AG09319 (cell line): ENCODE results near the gene IFITM2.
A peak's percentile ranks its signal among the peaks of the same experiment; 100 is the strongest.
"Not testable (repeated sequence)": the region's sequence is repeated elsewhere in the genome, so short reads cannot be mapped to it uniquely, and the experiment has no call there.

ENCODE experiments used
- DNase-seq: peaks from one replicate; pipeline ENCODE4 v3.0.0-alpha.2; 2010; ENCODE audit warnings: low read depth; ENCODE audit errors: extremely low read depth
- TF ChIP-seq, protein P1 (sequence below): IDR thresholded peaks from 2 replicates; pipeline ENCODE4 v1.5.1; 2011; ENCODE audit warnings: low read depth, mild to moderate bottlenecking, inconsistent platforms, low read length, moderate library complexity

Gene IFITM2

GRCh38 chr11:304915-305843 is 2.4 kb upstream of the IFITM2 start:
- DNase-seq, result peak; percentile 67
- TF ChIP-seq, protein P1, sequence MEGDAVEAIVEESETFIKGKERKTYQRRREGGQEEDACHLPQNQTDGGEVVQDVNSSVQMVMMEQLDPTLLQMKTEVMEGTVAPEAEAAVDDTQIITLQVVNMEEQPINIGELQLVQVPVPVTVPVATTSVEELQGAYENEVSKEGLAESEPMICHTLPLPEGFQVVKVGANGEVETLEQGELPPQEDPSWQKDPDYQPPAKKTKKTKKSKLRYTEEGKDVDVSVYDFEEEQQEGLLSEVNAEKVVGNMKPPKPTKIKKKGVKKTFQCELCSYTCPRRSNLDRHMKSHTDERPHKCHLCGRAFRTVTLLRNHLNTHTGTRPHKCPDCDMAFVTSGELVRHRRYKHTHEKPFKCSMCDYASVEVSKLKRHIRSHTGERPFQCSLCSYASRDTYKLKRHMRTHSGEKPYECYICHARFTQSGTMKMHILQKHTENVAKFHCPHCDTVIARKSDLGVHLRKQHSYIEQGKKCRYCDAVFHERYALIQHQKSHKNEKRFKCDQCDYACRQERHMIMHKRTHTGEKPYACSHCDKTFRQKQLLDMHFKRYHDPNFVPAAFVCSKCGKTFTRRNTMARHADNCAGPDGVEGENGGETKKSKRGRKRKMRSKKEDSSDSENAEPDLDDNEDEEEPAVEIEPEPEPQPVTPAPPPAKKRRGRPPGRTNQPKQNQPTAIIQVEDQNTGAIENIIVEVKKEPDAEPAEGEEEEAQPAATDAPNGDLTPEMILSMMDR, result peak; percentile 76

DNA sequence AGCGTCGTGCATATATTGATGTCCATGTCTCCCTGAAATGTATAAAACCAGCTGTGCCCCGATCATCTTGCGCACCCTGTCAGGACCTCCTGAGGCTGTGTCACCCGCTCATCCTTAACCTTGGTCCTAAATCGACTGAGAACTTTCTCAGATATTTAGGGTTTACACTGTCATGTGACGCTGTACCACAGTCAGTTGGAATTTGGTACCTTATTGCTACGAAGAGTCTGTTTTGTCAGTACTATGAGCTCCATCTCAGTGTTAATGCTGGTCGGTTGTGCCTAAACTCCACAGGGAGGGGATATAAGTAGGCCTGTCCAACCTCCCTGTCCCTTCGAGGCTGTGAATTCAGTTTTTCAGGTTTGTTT is 1.8 kb upstream of the IFITM2 start:
- TF ChIP-seq, protein P1, result no peak
- DNase-seq, result no peak

DNA sequence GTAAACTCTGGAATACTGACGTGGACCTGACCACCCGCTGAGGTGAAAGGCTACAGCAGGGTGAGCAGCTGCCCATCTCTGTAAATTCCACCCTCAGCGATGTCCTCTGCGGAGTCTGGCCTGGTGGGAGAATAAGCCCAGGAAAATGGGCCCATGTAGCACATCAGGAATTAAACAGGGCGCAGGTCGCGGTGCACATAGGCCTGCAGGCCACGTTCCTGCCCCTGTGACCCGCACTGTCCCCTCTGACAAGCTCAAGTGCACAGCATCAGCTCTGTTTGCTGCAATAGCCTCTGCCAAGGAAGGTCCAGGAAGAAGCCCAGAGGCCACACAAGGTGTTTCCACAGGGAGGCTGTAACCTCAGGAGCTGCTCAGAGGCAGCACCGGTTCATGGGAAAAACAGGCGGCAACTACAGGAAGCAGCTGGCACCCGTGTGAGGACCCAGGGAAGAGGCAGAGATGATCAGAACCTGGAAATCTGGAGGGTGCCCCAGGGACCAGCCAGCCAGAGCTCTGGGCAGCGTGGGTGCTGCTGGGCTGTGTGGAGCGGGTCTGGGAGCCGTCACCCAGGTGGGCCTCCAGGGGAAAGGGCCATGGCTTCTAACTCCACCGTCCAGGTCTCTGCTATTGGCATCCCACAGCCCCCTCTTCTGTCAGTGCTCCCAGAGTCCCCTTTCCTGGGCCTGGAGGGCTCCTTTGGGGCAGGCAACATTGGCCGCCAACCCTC is 808 bp upstream of the IFITM2 start:
- DNase-seq, result no peak
- TF ChIP-seq, protein P1, result no peak

DNA sequence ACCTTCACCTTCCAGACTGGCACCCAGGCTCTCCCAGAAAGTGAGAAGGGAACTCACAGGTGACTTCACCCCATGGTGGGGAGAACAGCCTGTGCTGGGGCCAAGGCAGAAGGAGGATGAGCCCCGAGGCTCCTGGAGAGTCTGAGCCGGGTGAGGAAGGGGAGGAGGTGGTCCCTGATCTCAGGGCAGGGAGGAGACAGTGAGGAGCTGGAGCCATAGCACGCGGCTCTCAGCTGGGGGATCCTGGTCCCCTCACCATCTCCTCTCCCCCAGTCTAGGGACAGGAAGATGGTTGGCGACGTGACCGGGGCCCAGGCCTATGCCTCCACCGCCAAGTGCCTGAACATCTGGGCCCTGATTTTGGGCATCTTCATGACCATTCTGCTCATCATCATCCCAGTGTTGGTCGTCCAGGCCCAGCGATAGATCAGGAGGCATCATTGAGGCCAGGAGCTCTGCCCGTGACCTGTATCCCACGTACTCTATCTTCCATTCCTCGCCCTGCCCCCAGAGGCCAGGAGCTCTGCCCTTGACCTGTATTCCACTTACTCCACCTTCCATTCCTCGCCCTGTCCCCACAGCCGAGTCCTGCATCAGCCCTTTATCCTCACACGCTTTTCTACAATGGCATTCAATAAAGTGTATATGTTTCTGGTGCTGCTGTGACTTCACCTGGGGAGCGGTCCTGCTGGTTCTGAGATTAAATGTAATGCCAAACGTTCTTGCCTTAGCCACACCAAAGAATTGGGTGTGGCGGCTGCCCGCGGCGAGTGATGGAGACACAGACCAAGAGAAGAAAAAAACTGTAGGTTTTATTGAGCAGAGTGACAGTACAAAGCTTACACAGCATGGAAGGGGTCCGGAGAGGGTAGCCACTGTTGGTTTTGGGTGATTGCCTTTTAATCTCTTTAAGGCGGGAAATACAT is 1.4 kb downstream of the IFITM2 start:
- DNase-seq, result not testable (repeated sequence)

- not testable (repeated sequence) for DNase-seq
Observed at GRCh38 chr11:309979-310572, 2.5 kb downstream of the IFITM2 start.

DNA sequence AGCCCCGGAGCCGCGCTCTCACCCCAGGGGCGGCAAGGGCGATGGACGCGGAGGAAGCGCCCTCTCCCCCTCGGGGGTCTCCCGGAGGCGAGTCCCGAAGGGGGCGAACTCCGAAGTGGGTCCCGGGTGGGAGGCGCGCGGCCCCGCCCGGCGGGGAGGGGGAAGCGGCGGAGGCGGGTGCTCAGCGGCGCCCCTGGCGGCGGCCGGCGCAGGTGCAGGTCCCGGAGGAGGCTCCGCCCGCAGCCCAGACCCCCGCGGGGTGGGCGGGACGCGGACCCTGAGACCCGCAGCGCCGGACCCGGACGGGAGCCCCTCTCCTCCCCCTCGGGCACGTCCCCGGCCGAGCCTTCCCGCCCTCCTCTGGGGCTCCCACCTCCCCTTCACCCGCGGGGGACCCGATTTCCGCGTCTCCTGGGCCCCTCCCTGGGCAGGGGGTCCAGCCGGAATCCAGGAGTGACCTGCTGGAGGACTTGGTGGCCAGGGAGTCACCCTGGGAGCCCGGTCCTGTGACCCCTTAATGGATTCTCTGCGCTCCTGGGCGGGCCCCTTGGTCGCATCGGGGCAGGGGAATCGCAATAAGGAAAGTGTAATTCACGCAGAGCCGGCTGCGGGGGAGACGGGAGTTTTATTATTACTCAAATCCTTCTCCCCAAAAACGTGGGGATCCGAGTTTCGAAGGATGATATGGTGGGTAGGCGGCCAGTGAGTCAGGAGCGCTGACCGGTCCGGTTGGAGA is 3.6 kb downstream of the IFITM2 start:
- DNase-seq, result not testable (repeated sequence)

DNA sequence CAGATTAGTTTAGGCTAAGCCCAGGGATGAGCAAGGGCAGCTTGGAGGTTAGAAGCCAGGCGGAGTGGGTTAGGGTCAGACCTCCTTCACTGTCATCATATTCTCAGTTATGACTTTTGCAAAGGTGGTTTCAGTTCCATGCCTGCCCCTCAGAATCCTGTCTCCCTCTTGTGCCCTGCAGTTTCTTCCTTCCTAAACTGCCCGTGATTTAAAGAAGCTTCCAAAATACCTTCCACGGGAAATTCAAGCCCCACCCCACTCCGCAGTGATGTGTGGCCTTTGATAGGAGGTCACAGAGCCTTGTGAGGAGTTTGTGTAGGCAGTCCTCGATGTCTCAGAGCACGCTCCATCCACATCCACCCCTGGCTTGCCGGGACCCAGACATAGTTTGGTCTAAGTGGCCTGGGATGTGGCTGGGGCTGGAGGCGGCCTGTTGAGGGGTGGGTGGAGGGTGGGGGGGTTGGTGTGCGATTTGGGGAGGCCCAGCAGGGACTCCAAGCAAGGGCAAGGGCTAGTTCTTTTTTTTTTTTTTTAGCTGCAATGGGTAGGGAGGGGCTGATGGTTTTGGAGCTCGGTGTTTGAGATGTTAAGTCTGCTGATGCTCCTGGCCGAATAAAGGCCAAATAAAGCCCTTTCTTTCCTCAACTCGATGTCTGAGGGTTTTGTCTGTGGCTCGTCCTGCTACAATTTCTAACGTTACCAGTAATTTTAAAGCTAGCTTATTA is 4.6 kb downstream of the IFITM2 start:
- DNase-seq, result no peak
- TF ChIP-seq, protein P1, result no peak
